T-helper 2 cell (primary cell): ENCODE data around the gene GCNT1.
"Not testable (repeated sequence)": the region's sequence is repeated elsewhere in the genome, so short reads cannot be mapped to it uniquely, and the experiment has no call there.

Experiments
- DNase-seq, 5 experiments: peaks; one replicate each; pipeline versions ENCODE4 v3.0.0 to v3.0.0-alpha.2; 2012 to 2022

Gene GCNT1

GRCh38 chr9:76493496-76493895 is 34.5 kb downstream of the GCNT1 start:
- DNase-seq = not testable (repeated sequence)

GRCh38 chr9:76500061-76500460 is 41.1 kb downstream of the GCNT1 start:
- no peak for DNase-seq

- DNase-seq = no peak
Measured at GRCh38 chr9:76502746-76503145, 43.8 kb downstream of the GCNT1 start.

GRCh38 chr9:76510041-76510440 is 51.1 kb downstream of the GCNT1 start:
- DNase-seq = no peak

- no peak for DNase-seq
Measured at GRCh38 chr9:76510446-76510845, 51.5 kb downstream of the GCNT1 start.

- no peak for DNase-seq
Measured at GRCh38 chr9:76512826-76513225, 53.8 kb downstream of the GCNT1 start.

GRCh38 chr9:76516350-76516749 is 57.4 kb downstream of the GCNT1 start:
- DNase-seq = peak in 2 of 5 experiments; percentile 4 to 61

- no peak for DNase-seq
Measured at GRCh38 chr9:76516871-76517270, 57.9 kb downstream of the GCNT1 start.

- no peak for DNase-seq
Measured at GRCh38 chr9:76519075-76519835, 60.3 kb downstream of the GCNT1 start.

- no peak for DNase-seq
Measured at GRCh38 chr9:76521244-76521681, 62.3 kb downstream of the GCNT1 start.

- DNase-seq = no peak
Measured at GRCh38 chr9:76521906-76522305, 62.9 kb downstream of the GCNT1 start.

GRCh38 chr9:76523617-76524200 is 64.7 kb downstream of the GCNT1 start:
- DNase-seq = not testable (repeated sequence)

GRCh38 chr9:76525196-76525595 is 66.2 kb downstream of the GCNT1 start:
- DNase-seq = no peak

- no peak for DNase-seq
Measured at GRCh38 chr9:76526026-76526425, 67.0 kb downstream of the GCNT1 start.

- DNase-seq = no peak
Measured at GRCh38 chr9:76528056-76528455, 69.1 kb downstream of the GCNT1 start.

GRCh38 chr9:76528642-76529190 is 69.7 kb downstream of the GCNT1 start:
- no peak for DNase-seq

- DNase-seq = no peak
Measured at GRCh38 chr9:76529653-76530052, 70.7 kb downstream of the GCNT1 start.

- peak in 1 of 5 experiments; percentile 34 for DNase-seq
Measured at GRCh38 chr9:76530458-76531110, 71.6 kb downstream of the GCNT1 start.

- DNase-seq = no peak
Measured at GRCh38 chr9:76531231-76531780, 72.3 kb downstream of the GCNT1 start.

- not testable (repeated sequence) for DNase-seq
Measured at GRCh38 chr9:76532877-76533276, 73.9 kb downstream of the GCNT1 start.

- no peak for DNase-seq
Measured at GRCh38 chr9:76534026-76534425, 75.0 kb downstream of the GCNT1 start.

GRCh38 chr9:76537150-76537646 is 78.2 kb downstream of the GCNT1 start:
- no peak for DNase-seq

GRCh38 chr9:76539180-76539579 is 80.2 kb downstream of the GCNT1 start:
- DNase-seq = no peak
